ENCODE measurements around the gene DSC2.

DNA sequence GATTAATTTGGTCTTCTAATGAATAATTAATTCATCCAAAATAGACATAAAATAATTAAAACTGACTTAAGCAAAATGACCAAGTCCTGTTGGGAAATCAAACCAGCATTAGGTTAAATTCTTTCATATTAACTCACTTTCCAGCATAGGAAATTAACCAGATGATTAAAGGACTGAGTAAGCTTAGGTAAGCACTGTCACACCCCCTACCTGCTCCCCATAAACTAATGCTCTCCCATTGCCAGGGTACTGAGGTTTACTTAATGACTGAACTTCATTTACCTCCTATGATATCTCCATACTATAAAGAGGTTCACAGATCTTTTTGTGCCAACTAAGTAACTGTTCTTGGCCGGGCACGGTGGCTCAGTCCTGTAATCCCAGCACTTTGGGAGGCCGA, 13.7 kb downstream of the DSC2 start:
- TF ChIP-seq GATA2 (CRISPR knock-in tag; IDR thresholded peaks at IDR 0.05) (no peak), MXI1 (IDR thresholded peaks at IDR 0.05; ENCODE audit: low read depth, low read length) (no peak), EP300 (IDR thresholded peaks at IDR 0.05; ENCODE audit: borderline replicate concordance in 1 of 2, low read depth in 1 of 2, low read length in 1 of 2) (no peak), GABPA (IDR thresholded peaks at IDR 0.05; ENCODE audit: low read depth) (no peak)
- TF ChIP-seq, protein P1, sequence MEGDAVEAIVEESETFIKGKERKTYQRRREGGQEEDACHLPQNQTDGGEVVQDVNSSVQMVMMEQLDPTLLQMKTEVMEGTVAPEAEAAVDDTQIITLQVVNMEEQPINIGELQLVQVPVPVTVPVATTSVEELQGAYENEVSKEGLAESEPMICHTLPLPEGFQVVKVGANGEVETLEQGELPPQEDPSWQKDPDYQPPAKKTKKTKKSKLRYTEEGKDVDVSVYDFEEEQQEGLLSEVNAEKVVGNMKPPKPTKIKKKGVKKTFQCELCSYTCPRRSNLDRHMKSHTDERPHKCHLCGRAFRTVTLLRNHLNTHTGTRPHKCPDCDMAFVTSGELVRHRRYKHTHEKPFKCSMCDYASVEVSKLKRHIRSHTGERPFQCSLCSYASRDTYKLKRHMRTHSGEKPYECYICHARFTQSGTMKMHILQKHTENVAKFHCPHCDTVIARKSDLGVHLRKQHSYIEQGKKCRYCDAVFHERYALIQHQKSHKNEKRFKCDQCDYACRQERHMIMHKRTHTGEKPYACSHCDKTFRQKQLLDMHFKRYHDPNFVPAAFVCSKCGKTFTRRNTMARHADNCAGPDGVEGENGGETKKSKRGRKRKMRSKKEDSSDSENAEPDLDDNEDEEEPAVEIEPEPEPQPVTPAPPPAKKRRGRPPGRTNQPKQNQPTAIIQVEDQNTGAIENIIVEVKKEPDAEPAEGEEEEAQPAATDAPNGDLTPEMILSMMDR (IDR thresholded peaks at IDR 0.05) = no peak
- TF ChIP-seq, protein P2, sequence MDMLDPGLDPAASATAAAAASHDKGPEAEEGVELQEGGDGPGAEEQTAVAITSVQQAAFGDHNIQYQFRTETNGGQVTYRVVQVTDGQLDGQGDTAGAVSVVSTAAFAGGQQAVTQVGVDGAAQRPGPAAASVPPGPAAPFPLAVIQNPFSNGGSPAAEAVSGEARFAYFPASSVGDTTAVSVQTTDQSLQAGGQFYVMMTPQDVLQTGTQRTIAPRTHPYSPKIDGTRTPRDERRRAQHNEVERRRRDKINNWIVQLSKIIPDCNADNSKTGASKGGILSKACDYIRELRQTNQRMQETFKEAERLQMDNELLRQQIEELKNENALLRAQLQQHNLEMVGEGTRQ (IDR thresholded peaks at IDR 0.05; ENCODE audit: borderline replicate concordance, low read depth, low read length) = no peak

Measured in SK-N-SH (cell line).